Neural progenitor cell (in vitro differentiated cells): ENCODE results near the gene OSTN. TPM values are rescaled to one million over a fixed set of nuclear protein-coding genes. Genes with fewer than 3 reads are reported as not detected.

Source experiments
- DNase-seq: peaks from one replicate; pipeline ENCODE4 v3.0.0-alpha.2; 2016; ENCODE audit warnings: low spot score
- H2AFZ ChIP-seq: fragments of 200-600 bp; sonication (generic); replicated peaks from 2 replicates; pipeline ENCODE4 v1.6.1; 2016; ENCODE audit warnings: antibody characterized with exemption
- H3F3A ChIP-seq: fragments of 200-600 bp; sonication (generic); 2 replicates; pipeline ENCODE4 v1.6.1; 2016; ENCODE audit warnings: antibody characterized with exemption, low read depth
- H3K27ac ChIP-seq: fragments of 200-600 bp; sonication (generic); 2 replicates; pipeline ENCODE4 v1.5.1; 2016; ENCODE audit warnings: mild to moderate bottlenecking
- H3K27me3 ChIP-seq: fragments of 200-600 bp; sonication (generic); 2 replicates; pipeline ENCODE4 v1.6.1; 2016; ENCODE audit warnings: mild to moderate bottlenecking, moderate library complexity
- H3K36me3 ChIP-seq: fragments of 200-600 bp; sonication (generic); 2 replicates; pipeline ENCODE4 v1.5.1; 2016
- H3K4me1 ChIP-seq: fragments of 200-600 bp; sonication (generic); 2 replicates; pipeline ENCODE4 v1.6.1; 2016; ENCODE audit warnings: mixed run types
- H3K4me2 ChIP-seq: fragments of 200-600 bp; sonication (generic); 2 replicates; pipeline ENCODE4 v1.6.1; 2016
- H3K4me3 ChIP-seq: fragments of 200-600 bp; sonication (generic); 2 replicates; pipeline ENCODE4 v1.5.1; 2016
- H3K79me2 ChIP-seq: fragments of 200-600 bp; sonication (generic); 2 replicates; pipeline ENCODE4 v1.6.1; 2016; ENCODE audit warnings: low read depth
- H3K9ac ChIP-seq: fragments of 200-600 bp; sonication (generic); 2 replicates; pipeline ENCODE4 v1.6.1; 2016
- H3K9me3 ChIP-seq: fragments of 200-600 bp; sonication (generic); 2 replicates; pipeline ENCODE4 v1.5.1; 2016; ENCODE audit warnings: low read depth
- H4K20me1 ChIP-seq: fragments of 200-600 bp; sonication (generic); 2 replicates; pipeline ENCODE4 v1.6.1; 2016; ENCODE audit warnings: low read depth
- H3K27ac Mint-ChIP-seq: 3 replicates; pipeline ENCODE4 v1.8.0; 2021; ENCODE audit warnings: mixed read lengths
- H3K27me3 Mint-ChIP-seq: 2 replicates; pipeline ENCODE4 v1.8.0; 2022; ENCODE audit warnings: low read depth, mild to moderate bottlenecking, inconsistent platforms, moderate library complexity, mixed read lengths; ENCODE audit not compliant: insufficient read depth
- H3K36me3 Mint-ChIP-seq: 3 replicates; pipeline ENCODE4 v1.8.0; 2021; ENCODE audit warnings: mixed read lengths
- H3K4me1 Mint-ChIP-seq: 3 replicates; pipeline ENCODE4 v1.8.0; 2021; ENCODE audit warnings: mixed read lengths
- H3K4me3 Mint-ChIP-seq: 3 replicates; pipeline ENCODE4 v1.8.0; 2021; ENCODE audit warnings: mild to moderate bottlenecking, moderate library complexity, mixed read lengths
- H3K9me3 Mint-ChIP-seq: 3 replicates; pipeline ENCODE4 v1.8.0; 2020; ENCODE audit warnings: mixed read lengths
- CTCF ChIP-seq: fragments of 200-600 bp; sonication (generic); IDR thresholded peaks from 2 replicates; pipeline ENCODE4 v1.5.1; 2017; ENCODE audit warnings: antibody characterized with exemption, mild to moderate bottlenecking
- EZH2 ChIP-seq: fragments of 200-600 bp; sonication (generic); IDR thresholded peaks from 2 replicates; pipeline ENCODE4 v1.6.1; 2017; ENCODE audit warnings: antibody characterized with exemption, mild to moderate bottlenecking, moderate library complexity
- EZH2phosphoT487 ChIP-seq: fragments of 200-600 bp; sonication (generic); IDR thresholded peaks from 2 replicates; pipeline ENCODE4 v1.6.1; 2017; ENCODE audit warnings: antibody characterized with exemption
- total RNA-seq: library from RNA; depleted of rRNA; stranded (reverse); fragments of >200 nt; gene quantifications from 2 replicates; pipeline ENCODE4 v1.2.3, GENCODE V29; 2015; ENCODE audit warnings: low replicate concordance

Gene OSTN
- total RNA-seq, 1 donor from 2014 or later, result 1.2 TPM

- DNase-seq, result no peak
- H3K27me3 Mint-ChIP-seq, result no peaks in the 10 kb centered on the region
- no peak overlapping the region for H3K4me2 ChIP-seq
- no peaks in the 10 kb centered on the region for H3F3A ChIP-seq
- no peaks in the 10 kb centered on the region for H3K9me3 ChIP-seq
- H3K79me2 ChIP-seq, result no peaks in the 10 kb centered on the region
- no peak overlapping the region for H3K4me3 ChIP-seq
- H3K4me1 ChIP-seq, result no peaks in the 10 kb centered on the region
- no peaks in the 10 kb centered on the region for H3K9me3 Mint-ChIP-seq
- no peaks in the 10 kb centered on the region for H3K36me3 Mint-ChIP-seq
- no peak overlapping the region for H2AFZ ChIP-seq
- H3K27ac ChIP-seq, result no peak overlapping the region
- no peak overlapping the region for H3K27ac Mint-ChIP-seq
- TF ChIP-seq CTCF, result no peak
- TF ChIP-seq EZH2phosphoT487, result no peak
- TF ChIP-seq EZH2, result no peak
- no peak overlapping the region for H3K4me3 Mint-ChIP-seq
- H3K9ac ChIP-seq, result no peak overlapping the region
- no peaks in the 10 kb centered on the region for H3K27me3 ChIP-seq
- no peaks in the 10 kb centered on the region for H4K20me1 ChIP-seq
- H3K36me3 ChIP-seq, result no peaks in the 10 kb centered on the region
- H3K4me1 Mint-ChIP-seq, result no peaks in the 10 kb centered on the region
These were observed 93.4 kb downstream of the OSTN start for GRCh38 chr3:191292243-191293015.

GRCh38 chr3:191294291-191294690, 95.2 kb downstream of the OSTN start:
- no peak overlapping the region for H3K4me3 Mint-ChIP-seq
- H3K36me3 Mint-ChIP-seq, result no peaks in the 10 kb centered on the region
- H3K9ac ChIP-seq, result no peak overlapping the region

GRCh38 chr3:191296041-191296541, 97.0 kb downstream of the OSTN start:
- no peak for TF ChIP-seq CTCF
- TF ChIP-seq EZH2, result no peak
- TF ChIP-seq EZH2phosphoT487, result no peak
- Mint-ChIP-seq H3K27me3 (no peaks in the 10 kb centered on the region), H3K9me3 (no peaks in the 10 kb centered on the region), H3K36me3 (no peaks in the 10 kb centered on the region), H3K4me1 (no peaks in the 10 kb centered on the region), H3K27ac (no peak overlapping the region), H3K4me3 (no peak overlapping the region)
- Histone ChIP-seq H2AFZ (no peak overlapping the region), H3K4me2 (no peak overlapping the region), H3K9ac (no peak overlapping the region), H4K20me1 (no peaks in the 10 kb centered on the region), H3F3A (no peaks in the 10 kb centered on the region), H3K4me3 (no peak overlapping the region), H3K36me3 (no peaks in the 10 kb centered on the region), H3K79me2 (no peaks in the 10 kb centered on the region), H3K27me3 (no peaks in the 10 kb centered on the region), H3K4me1 (peaks cover 6% of the 10 kb centered on the region), H3K9me3 (no peaks in the 10 kb centered on the region), H3K27ac (no peak overlapping the region)
- DNase-seq, result no peak

More at GRCh38 chr3:191294291-191294690, 95.2 kb downstream of the OSTN start:
- H3K4me3 ChIP-seq, result no peak overlapping the region
- Mint-ChIP-seq H3K9me3 (no peaks in the 10 kb centered on the region), H3K4me1 (no peaks in the 10 kb centered on the region), H3K27me3 (no peaks in the 10 kb centered on the region), H3K27ac (no peak overlapping the region)
- no peak overlapping the region for H3K27ac ChIP-seq
- H3K4me2 ChIP-seq, result no peak overlapping the region
- H3K9me3 ChIP-seq, result no peaks in the 10 kb centered on the region
- no peak overlapping the region for H2AFZ ChIP-seq
- no peaks in the 10 kb centered on the region for H4K20me1 ChIP-seq
- DNase-seq, result no peak
- H3K4me1 ChIP-seq, result peaks cover 6% of the 10 kb centered on the region
- H3K27me3 ChIP-seq, result no peaks in the 10 kb centered on the region
- no peaks in the 10 kb centered on the region for H3K36me3 ChIP-seq
- H3K79me2 ChIP-seq, result no peaks in the 10 kb centered on the region
- H3F3A ChIP-seq, result no peaks in the 10 kb centered on the region
- TF ChIP-seq EZH2 (no peak), EZH2phosphoT487 (no peak), CTCF (no peak)
